ENCODE results near the gene OSBP2.

DNA sequence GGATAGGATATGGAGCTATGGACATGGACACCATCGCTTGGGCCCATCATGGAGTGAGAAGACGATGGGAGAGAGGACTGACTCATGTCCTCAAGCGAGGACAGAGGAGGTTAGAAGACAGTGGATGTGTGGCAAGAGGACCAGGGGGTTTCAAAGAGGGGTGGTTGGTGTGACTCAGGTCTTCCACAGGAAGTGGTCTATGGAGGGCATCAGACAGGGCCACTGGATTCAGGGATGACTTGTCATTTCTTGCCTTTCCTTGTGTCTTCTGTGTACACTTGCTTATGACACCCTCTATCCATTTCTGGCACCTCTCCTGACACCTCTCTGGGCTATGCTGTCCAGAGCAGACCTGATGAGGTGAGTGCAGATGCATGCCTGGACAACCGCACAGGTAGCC is 115.4 kb downstream of the OSBP2 start:
- no peak for TF ChIP-seq EZH2 (IDR thresholded peaks at IDR 0.05)
- TF ChIP-seq, protein P1, sequence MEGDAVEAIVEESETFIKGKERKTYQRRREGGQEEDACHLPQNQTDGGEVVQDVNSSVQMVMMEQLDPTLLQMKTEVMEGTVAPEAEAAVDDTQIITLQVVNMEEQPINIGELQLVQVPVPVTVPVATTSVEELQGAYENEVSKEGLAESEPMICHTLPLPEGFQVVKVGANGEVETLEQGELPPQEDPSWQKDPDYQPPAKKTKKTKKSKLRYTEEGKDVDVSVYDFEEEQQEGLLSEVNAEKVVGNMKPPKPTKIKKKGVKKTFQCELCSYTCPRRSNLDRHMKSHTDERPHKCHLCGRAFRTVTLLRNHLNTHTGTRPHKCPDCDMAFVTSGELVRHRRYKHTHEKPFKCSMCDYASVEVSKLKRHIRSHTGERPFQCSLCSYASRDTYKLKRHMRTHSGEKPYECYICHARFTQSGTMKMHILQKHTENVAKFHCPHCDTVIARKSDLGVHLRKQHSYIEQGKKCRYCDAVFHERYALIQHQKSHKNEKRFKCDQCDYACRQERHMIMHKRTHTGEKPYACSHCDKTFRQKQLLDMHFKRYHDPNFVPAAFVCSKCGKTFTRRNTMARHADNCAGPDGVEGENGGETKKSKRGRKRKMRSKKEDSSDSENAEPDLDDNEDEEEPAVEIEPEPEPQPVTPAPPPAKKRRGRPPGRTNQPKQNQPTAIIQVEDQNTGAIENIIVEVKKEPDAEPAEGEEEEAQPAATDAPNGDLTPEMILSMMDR (IDR thresholded peaks at IDR 0.05) = no peak

Measured in neural progenitor cell (in vitro differentiated cells).